GM11168 (cell line): Measurements from ENCODE around the gene LRP1-AS.

ENCODE experiments used
- in situ Hi-C: fragments of 300-500 bp; cut with MboI; formaldehyde crosslinking; loops from one replicate; pipeline ENCODE4 v1.12.0; 2022; ENCODE audit warnings: low sequenced_read_pairs; ENCODE audit not compliant: unreplicated experiment

LRP1-AS gene

DNA sequence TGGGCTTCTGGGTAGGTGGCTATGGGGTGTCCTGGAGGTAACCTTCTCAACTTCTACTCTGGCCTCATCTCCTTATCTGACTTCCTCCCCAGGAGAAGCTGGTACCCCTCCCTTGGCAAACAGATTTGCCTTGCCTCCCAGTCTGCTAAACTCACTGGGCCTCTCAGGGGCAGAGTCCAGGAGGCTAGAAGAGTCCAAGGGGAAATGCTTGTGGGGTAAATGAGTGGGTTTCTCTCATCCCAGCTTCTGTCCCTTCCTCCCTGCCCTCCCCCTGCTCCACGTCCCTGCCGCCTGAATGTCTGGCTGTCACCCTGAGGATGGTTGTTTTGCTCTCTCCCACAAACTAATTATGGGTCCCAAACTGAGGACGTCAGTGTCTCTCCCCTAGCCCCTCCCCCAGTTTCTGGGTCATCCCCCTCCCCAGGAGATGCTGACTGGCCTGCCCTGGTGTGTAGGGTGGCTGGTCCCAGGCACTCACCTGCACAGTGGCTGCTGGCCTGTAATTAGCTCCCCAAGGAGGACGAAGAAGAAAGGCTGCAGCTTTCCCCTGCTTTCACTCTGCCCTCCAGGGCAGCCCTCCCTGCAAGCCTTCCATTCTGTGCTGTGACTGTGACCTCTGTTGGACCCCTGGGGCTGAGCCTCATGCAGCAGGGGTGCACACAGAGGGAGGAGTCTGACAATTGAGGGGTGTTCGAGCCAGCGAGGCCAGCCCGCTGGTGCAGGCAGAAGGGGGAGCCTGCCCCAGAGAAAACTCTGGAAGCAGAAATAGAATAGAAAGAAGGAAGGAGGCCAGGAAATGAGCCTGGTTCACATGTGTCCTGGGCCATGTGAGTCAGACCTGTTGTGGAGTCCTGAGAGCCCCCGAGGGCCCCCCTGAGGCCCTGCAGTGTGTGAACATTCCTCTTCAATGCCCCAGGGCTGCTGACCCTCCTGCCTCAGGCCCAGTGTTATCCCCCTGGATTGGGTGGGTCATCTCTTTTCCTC lies at the start of gene LRP1-AS:
Gene LRP1-AS (minus strand): TSS at position 659 of the 984 bp plus-strand sequence.
- in situ Hi-C loops = no loop called here

- in situ Hi-C loops = no loop called here
Measured at GRCh38 chr12:57196956-57197355, 49.5 kb upstream of the LRP1-AS start.

GRCh38 chr12:57196439-57196838 lies 49.0 kb upstream of the LRP1-AS start:
- in situ Hi-C loops = no loop called here

DNA sequence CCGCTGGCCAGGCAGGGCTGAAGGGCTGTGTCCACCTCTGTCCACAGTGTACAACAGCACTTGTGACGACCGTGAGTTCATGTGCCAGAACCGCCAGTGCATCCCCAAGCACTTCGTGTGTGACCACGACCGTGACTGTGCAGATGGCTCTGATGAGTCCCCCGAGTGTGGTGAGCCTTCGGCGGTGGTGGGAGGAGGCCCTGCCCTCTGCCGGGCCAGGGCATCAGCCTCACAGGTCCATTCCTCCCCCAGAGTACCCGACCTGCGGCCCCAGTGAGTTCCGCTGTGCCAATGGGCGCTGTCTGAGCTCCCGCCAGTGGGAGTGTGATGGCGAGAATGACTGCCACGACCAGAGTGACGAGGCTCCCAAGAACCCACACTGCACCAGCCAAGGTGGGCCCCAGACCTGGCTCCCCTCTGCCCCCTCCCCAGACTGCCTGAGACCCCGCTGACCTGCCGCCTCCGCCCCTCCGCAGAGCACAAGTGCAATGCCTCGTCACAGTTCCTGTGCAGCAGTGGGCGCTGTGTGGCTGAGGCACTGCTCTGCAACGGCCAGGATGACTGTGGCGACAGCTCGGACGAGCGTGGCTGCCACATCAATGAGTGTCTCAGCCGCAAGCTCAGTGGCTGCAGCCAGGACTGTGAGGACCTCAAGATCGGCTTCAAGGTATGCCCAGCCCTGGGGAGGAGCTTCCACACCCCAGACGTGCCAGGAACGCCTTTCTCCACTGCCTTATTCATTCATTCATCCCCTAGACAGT lies 48.4 kb upstream of the LRP1-AS start:
- in situ Hi-C loops = no loop called here

DNA sequence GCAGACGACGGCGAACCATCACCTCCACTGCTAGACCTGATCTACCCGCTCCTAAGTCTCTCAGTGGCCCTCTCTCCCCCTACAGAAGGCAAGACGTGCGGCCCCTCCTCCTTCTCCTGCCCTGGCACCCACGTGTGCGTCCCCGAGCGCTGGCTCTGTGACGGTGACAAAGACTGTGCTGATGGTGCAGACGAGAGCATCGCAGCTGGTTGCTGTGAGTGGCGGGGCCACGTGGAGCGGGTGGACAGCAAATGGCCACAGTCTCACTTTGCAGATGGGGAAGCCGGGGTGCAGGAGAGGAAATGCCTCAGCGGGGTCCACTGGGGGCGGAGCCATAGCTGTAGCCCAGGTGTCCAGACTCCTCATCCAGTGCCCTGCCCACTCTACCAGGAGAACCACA lies 47.8 kb upstream of the LRP1-AS start:
- in situ Hi-C loops = no loop called here

DNA sequence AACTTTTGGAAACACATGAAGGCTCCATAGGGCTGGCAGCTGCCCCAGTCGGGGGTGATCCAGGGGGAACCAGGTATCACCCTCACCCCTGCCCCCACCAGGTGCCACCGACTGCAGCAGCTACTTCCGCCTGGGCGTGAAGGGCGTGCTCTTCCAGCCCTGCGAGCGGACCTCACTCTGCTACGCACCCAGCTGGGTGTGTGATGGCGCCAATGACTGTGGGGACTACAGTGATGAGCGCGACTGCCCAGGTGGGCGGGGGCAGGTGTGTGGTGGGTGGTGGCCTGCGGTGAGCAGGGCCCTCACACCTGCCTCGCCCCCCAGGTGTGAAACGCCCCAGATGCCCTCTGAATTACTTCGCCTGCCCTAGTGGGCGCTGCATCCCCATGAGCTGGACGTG lies 46.8 kb upstream of the LRP1-AS start:
- in situ Hi-C loops = no loop called here

DNA sequence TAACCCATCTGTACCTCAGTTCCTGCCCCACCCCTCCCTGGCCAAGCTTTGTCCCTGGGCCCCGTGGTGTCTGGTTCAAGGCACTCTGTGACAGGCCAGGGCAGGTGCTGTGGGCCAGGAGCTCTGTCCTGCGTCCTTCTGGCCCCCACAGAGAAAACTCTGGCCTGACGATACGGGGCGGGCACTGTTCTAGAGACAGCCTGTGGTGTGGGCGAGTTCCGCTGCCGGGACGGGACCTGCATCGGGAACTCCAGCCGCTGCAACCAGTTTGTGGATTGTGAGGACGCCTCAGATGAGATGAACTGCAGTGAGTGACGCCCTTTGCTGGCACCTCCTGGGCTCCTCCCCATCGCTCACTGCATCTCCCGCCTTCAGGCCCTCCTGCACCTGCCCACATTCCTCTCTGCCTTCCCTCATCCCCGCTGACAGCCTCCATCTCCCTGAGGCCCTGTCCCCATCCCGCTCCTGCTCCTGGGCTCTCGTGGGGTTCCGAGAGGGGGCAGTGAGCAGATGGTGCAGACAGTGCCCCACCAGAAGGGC lies 46.4 kb upstream of the LRP1-AS start:
- in situ Hi-C loops = no loop called here

GRCh38 chr12:57192920-57193319 lies 45.5 kb upstream of the LRP1-AS start:
- in situ Hi-C loops = no loop called here

DNA sequence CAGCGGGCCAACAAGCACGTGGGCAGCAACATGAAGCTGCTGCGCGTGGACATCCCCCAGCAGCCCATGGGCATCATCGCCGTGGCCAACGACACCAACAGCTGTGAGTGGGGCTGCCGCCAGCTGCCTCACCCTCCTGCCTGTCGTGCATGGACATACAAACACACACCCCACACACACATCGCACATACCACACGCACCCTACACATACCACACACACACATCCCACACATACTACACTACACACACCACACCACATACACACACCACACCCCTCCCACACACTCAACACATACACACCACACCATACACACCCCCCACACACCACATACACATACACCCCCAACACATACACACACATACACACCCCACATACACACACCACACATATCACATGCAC lies 44.0 kb upstream of the LRP1-AS start:
- in situ Hi-C loops = no loop called here

DNA sequence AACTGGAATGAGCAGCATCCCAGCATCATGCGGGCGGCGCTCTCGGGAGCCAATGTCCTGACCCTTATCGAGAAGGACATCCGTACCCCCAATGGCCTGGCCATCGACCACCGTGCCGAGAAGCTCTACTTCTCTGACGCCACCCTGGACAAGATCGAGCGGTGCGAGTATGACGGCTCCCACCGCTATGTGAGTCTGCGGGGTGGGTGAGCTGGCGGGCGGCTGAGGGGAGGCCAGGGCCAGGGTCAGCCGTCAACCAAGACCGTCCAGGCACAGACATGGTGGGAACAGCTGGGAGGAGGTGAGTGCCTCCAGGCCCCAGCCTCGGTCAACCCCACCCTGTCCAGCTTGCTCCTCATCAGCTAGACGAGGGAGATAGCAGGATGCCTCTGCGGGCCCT lies 43.4 kb upstream of the LRP1-AS start:
- in situ Hi-C loops = no loop called here

GRCh38 chr12:57190037-57190436 lies 42.6 kb upstream of the LRP1-AS start:
- in situ Hi-C loops = no loop called here

GRCh38 chr12:57188090-57188425 lies 40.6 kb upstream of the LRP1-AS start:
- in situ Hi-C loops = no loop called here

GRCh38 chr12:57187222-57188089 lies 40.0 kb upstream of the LRP1-AS start:
- in situ Hi-C loops = no loop called here

- in situ Hi-C loops = no loop called here
Measured at GRCh38 chr12:57185906-57186508, 38.6 kb upstream of the LRP1-AS start.

GRCh38 chr12:57185403-57185802 lies 38.0 kb upstream of the LRP1-AS start:
- in situ Hi-C loops = no loop called here

DNA sequence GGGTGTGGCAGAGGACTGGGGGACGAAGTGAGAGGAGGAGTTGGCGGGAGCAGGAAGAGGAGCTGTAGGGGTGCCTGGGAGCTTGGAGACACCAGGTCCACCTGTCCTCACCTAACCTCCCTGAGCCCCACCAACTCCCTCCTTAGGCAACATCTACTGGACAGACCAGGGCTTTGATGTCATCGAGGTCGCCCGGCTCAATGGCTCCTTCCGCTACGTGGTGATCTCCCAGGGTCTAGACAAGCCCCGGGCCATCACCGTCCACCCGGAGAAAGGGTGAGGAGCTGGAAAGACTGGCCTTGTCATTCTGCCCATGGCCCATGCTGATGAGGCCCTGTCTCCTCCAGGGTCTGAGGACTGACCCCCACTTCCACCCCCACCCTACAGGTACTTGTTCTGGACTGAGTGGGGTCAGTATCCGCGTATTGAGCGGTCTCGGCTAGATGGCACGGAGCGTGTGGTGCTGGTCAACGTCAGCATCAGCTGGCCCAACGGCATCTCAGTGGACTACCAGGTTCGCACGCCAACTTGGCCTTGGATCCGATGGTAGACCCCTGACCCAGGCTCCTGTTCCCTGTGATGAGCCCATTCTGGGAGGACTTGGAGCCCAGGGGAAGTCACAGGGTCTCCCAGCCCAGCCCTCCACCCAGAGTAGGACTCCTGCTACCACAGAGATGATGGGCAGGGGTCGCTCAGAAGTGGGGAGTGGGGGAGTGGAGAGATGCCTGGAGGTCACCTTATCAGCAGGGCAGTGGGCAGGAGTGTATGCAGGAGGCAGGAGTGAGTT lies 36.7 kb upstream of the LRP1-AS start:
- in situ Hi-C loops = no loop called here

- in situ Hi-C loops = no loop called here
Measured at GRCh38 chr12:57182918-57183575, 35.6 kb upstream of the LRP1-AS start.

DNA sequence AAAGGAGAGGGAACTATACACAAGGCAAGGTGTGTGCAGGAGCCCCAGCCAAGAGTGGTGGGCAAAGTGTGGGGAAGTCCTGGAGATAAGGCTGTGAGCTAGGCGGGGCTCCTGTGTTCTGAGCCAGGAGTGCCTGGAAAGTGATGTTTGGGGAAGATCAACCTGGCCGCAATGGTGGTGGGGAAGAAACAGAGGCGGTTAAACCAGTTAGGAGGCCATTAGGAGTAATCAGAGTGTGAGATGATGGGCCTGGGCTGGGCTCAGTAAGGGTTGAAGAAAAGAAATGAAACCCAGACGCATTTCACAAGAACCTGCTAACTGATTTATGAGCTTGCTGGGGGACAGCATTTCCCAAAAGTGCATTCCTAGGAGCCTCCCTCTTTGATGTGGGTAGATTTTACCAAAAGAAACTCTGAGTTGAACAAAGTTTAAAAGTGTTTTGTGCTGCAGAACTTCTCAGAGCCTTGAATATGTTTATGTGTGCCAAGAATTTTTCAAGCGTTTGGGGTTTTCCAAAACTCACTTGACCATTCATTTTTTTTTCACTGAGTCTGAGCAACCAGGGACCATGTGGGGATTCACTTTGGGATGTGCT lies 34.2 kb upstream of the LRP1-AS start:
- in situ Hi-C loops = no loop called here
